Spleen (tissue), 11 donors: Measurements from ENCODE around the gene PIGQ. TPM values are rescaled to one million over a fixed set of nuclear protein-coding genes. Genes with fewer than 3 reads are reported as not detected.

Experiments used
- DNase-seq: peaks from one replicate; pipeline ENCODE4 v3.0.0-alpha.2; 2020
- H3K27ac ChIP-seq, 8 donors: fragments of 200-600 bp; sonication (generic) in 7 of 8; 1 replicate in 4 of 8; 2 replicates in 4 of 8; pipeline versions ENCODE4 v1.5.0 to v1.8.0; 2016 to 2021; ENCODE audit warnings: inconsistent platforms in 4 of 8, mild to moderate bottlenecking in 4 of 8, moderate library complexity in 1 of 8
- H3K27me3 ChIP-seq, 7 donors: fragments of 200-600 bp; sonication (generic) in 6 of 7; replicated peaks in 1 of 7; 1 replicate in 4 of 7; 2 replicates in 3 of 7; pipeline versions ENCODE4 v1.5.0 to v1.8.0; 2016 to 2021; ENCODE audit warnings: inconsistent platforms in 3 of 7, mild to moderate bottlenecking in 1 of 7
- H3K36me3 ChIP-seq, 6 donors: fragments of 200-600 bp; sonication (generic) in 5 of 6; 1 replicate in 4 of 6; 2 replicates in 2 of 6; pipeline versions ENCODE4 v1.5.0 to v1.8.0; 2016 to 2021; ENCODE audit warnings: inconsistent platforms in 2 of 6
- H3K4me1 ChIP-seq, 6 donors: fragments of 200-600 bp; sonication (generic) in 5 of 6; 1 replicate in 3 of 6; 2 replicates in 3 of 6; pipeline versions ENCODE4 v1.5.0 to v1.8.0; 2016 to 2021; ENCODE audit warnings: inconsistent platforms in 3 of 6
- H3K4me3 ChIP-seq, 8 donors: fragments of 200-600 bp; sonication (generic) in 7 of 8; 1 replicate in 4 of 8; 2 replicates in 4 of 8; pipeline versions ENCODE4 v1.5.0 to v1.8.0; 2016 to 2021; ENCODE audit warnings: inconsistent platforms in 4 of 8, mild to moderate bottlenecking in 4 of 8, moderate library complexity in 2 of 8
- H3K9me3 ChIP-seq, 8 donors: fragments of 200-600 bp; sonication (generic) in 7 of 8; 1 replicate in 4 of 8; 2 replicates in 4 of 8; pipeline versions ENCODE4 v1.5.0 to v1.8.0; 2016 to 2021; ENCODE audit warnings: inconsistent platforms in 4 of 8
- CTCF ChIP-seq, 11 experiments: fragments of 200-600 bp in 7 of 11; fragments of 450-650 bp in 4 of 11; sonication (generic) in 4 of 11; IDR thresholded peaks in 8 of 11; conservative IDR thresholded peaks in 3 of 11; 1 replicate in 7 of 11; 2 replicates in 4 of 11; pipeline versions ENCODE4 v1.4.0 to v1.8.0; 2016 to 2021; ENCODE audit warnings: antibody characterized with exemption in 11 of 11, inconsistent platforms in 4 of 11, mild to moderate bottlenecking in 1 of 11
- POLR2A ChIP-seq, 3 donors: fragments of 450-650 bp; IDR thresholded peaks; one replicate each; pipeline ENCODE4 v1.5.1; 2017; ENCODE audit warnings: antibody characterized with exemption in 3 of 3, mild to moderate bottlenecking in 1 of 3
- POLR2AphosphoS5 ChIP-seq, 3 donors: sonication (generic); formaldehyde crosslinking; IDR thresholded peaks; one replicate each; pipeline ENCODE4 v1.5.1; 2017; ENCODE audit warnings: antibody characterized with exemption in 3 of 3
- WGBS, 5 donors: extraction: QIAGEN DNeasy Blood & Tissue Kit in 3 of 5; methylation state at CpG; one replicate each; pipeline versions ENCODE4 v1.1.5 to v1.1.7; 2013 to 2018; 5-methylcytosine and 5-hydroxymethylcytosine counted together
- intact Hi-C: fragments of 100-400 bp; cut with DNase I; formaldehyde crosslinking; loops from one replicate; pipeline ENCODE4 v1.15.0; 2023; ENCODE audit warnings: low total_unique reads
- polyA plus RNA-seq, 3 donors: library from polyadenylated mRNA; stranded (reverse); fragments of 200-250 nt; gene quantifications; one replicate each; pipeline ENCODE4 v1.2.1, GENCODE V29; 2013
- total RNA-seq, 7 donors: library from RNA; depleted of rRNA in 3 of 7; stranded (reverse); fragments of >200 nt in 3 of 7; fragmentation: NEBNext Ultra II Directional in 4 of 7; extraction: Animal tissue kit (Norgen Biotek cat#: 25700) in 4 of 7; gene quantifications; one replicate each; pipeline versions ENCODE4 v1.1.0 to v1.2.1, GENCODE V29; 2016 to 2021
- donor health status: healthy with polysubstance abuse.
- donor health status: DM: no; HTN: no; CAD: no; lungs with moderate emphysema.
- donor health status: DM: no; HTN: no; CAD: no.
- donor health status: Bipolar disorder and iron deficiency.
- donor health status: healthy.
- donor health status: DM: no; HTN: no; CAD: no.
- donor health status: DM: yes; HTN: yes; CAD: no.

Gene PIGQ
- total and polyA plus RNA-seq, 10 donors = 20.7 to 70.5 (median 39.8) TPM

- no peak for DNase-seq
- intact Hi-C loops = no loop called here
- Histone ChIP-seq H3K36me3 (peaks cover 0 to 55% (median 19%) of the 10 kb centered on the region in 6 donors), H3K27me3 (no peaks in the 10 kb centered on the region), H3K27ac (peak overlapping the region in 5 of 8 donors; percentile 19 to 64 (median 46)), H3K9me3 (no peaks in the 10 kb centered on the region), H3K4me3 (no peak overlapping the region), H3K4me1 (peaks cover 2 to 60% (median 20%) of the 10 kb centered on the region in 6 donors)
- 87 to 93% (median 92%) methylated on average over 14 to 36 of the region's 36 CpGs for WGBS, 5 donors
- no peak for TF ChIP-seq POLR2A (IDR thresholded peaks at IDR 0.05)
- peak in 1 of 3 donors; percentile 26 for TF ChIP-seq POLR2AphosphoS5 (IDR thresholded peaks at IDR 0.05)
Measured at GRCh38 chr16:575354-576196, 5.8 kb downstream of the PIGQ start.

GRCh38 chr16:576197-576822, 6.5 kb downstream of the PIGQ start:
- peaks cover 0 to 62% (median 19%) of the 10 kb centered on the region in 6 donors for H3K36me3 ChIP-seq
- intact Hi-C loops = no loop called here
- no peaks in the 10 kb centered on the region for H3K9me3 ChIP-seq
- H3K4me3 ChIP-seq = no peak overlapping the region
- H3K27me3 ChIP-seq = no peaks in the 10 kb centered on the region
- no peak for DNase-seq
- peak; percentile 24 to 51 (median 33) for TF ChIP-seq POLR2AphosphoS5 (IDR thresholded peaks at IDR 0.05)
- TF ChIP-seq CTCF (IDR thresholded peaks at IDR 0.05 in 8 of 11, conservative IDR thresholded peaks at IDR 0.05 in 3 of 11) = no peak
- peak overlapping the region in 5 of 8 donors; percentile 19 to 64 (median 46) for H3K27ac ChIP-seq
- WGBS, 5 donors = 65 to 73% (median 67%) methylated on average over 10 to 21 of the region's 21 CpGs
- peaks cover 0 to 53% (median 17%) of the 10 kb centered on the region in 6 donors for H3K4me1 ChIP-seq

- WGBS, 5 donors = 49 to 68% (median 59%) methylated on average over 7 to 8 of the region's 8 CpGs
- intact Hi-C loops = no loop called here
- no peak overlapping the region for H3K4me3 ChIP-seq
- no peak for TF ChIP-seq POLR2A (IDR thresholded peaks at IDR 0.05)
- no peak for TF ChIP-seq CTCF (IDR thresholded peaks at IDR 0.05 in 8 of 11, conservative IDR thresholded peaks at IDR 0.05 in 3 of 11)
- TF ChIP-seq POLR2AphosphoS5 (IDR thresholded peaks at IDR 0.05) = no peak
- H3K36me3 ChIP-seq = peaks cover 0 to 62% (median 19%) of the 10 kb centered on the region in 6 donors
- H3K27me3 ChIP-seq = no peaks in the 10 kb centered on the region
- no peaks in the 10 kb centered on the region for H3K9me3 ChIP-seq
- H3K27ac ChIP-seq = peak overlapping the region in 2 of 8 donors; percentile 46 to 64
- H3K4me1 ChIP-seq = peaks cover 0 to 48% (median 16%) of the 10 kb centered on the region in 6 donors
- DNase-seq = no peak
Measured at GRCh38 chr16:576823-577201, 7.0 kb downstream of the PIGQ start.

- Histone ChIP-seq H3K4me3 (no peak overlapping the region), H3K4me1 (peaks cover 0 to 38% (median 16%) of the 10 kb centered on the region in 6 donors), H3K9me3 (no peaks in the 10 kb centered on the region), H3K36me3 (peaks cover 0 to 62% (median 19%) of the 10 kb centered on the region in 6 donors), H3K27ac (no peak overlapping the region), H3K27me3 (no peaks in the 10 kb centered on the region)
- intact Hi-C loops = no loop called here
- DNase-seq = no peak
- no peak for TF ChIP-seq POLR2A (IDR thresholded peaks at IDR 0.05)
- TF ChIP-seq CTCF (IDR thresholded peaks at IDR 0.05 in 8 of 11, conservative IDR thresholded peaks at IDR 0.05 in 3 of 11) = no peak
- peak in 1 of 3 donors; percentile 6 for TF ChIP-seq POLR2AphosphoS5 (IDR thresholded peaks at IDR 0.05)
- 94 to 97% (median 94%) methylated on average over 5 to 13 of the region's 13 CpGs for WGBS, 5 donors
Measured at GRCh38 chr16:577796-578195, 8.0 kb downstream of the PIGQ start.
